ENCODE measurements around the gene GFOD2. TPM values are rescaled to one million over a fixed set of nuclear protein-coding genes. Genes with fewer than 3 reads are reported as not detected.

GFOD2 gene
- total RNA-seq, 2 experiments from 2014 or later: 12.5 to 14.2 TPM

DNA sequence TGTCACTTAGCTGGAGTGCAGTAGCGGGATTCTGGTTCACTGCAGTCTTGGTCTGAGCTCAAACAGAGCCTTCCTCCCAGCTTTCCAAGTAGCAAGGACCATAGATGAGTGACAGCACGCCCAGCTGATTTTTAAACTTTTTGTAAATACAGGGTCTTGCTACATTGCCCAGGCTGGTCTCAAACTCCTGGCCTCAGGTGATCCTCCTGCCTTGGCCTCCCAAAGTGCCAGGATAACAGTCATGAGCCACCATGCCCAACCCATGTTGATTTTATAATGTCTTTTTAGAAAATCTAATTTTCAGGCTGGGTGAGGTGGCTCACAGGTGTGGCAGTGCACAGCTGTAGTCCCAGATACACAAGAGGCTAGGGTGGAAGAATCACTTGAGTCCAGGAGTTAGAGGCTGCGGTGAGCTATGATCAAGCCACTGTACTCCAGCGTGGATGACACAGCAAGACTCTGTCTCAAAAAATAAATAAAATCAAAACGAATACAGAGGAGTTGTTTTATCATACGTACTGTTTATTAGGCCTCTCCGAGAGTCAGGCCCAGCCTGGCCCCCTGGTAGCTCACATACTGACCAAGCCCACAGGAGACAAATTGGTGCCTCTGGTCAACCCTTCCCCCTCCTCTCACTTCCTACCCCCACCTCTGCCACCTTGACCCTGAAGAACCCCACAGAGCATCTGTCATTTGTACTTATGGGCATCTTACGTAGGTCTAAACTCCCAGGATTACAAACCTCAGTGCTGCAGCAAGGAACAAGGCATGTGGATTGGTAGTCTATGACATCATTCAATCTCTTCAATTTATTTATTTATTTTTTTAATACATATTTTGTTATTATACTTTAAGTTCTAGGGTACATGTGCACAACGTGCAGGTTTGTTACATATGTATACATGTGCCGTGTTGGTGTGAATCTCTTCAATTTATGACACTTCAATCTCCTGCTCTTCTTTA, 38.9 kb downstream of the GFOD2 start:
- POLR2A ChIA-PET: interaction anchor here (0.7 to 1.1 kb wide), 2 partner anchors 47 to 254 kb away, joined by 3 read pairs; no protein-coding TSS in a partner anchor
- Mint-ChIP-seq H3K4me1 (no peaks in the 10 kb centered on the region), H3K27ac (no peak overlapping the region), H3K36me3 (no peaks in the 10 kb centered on the region), H3K27me3 (no peaks in the 10 kb centered on the region), H3K4me3 (no peak overlapping the region), H3K9me3 (no peaks in the 10 kb centered on the region)
- no peak for ATAC-seq (ENCODE audit: low read depth)
- no peak for DNase-seq

DNA sequence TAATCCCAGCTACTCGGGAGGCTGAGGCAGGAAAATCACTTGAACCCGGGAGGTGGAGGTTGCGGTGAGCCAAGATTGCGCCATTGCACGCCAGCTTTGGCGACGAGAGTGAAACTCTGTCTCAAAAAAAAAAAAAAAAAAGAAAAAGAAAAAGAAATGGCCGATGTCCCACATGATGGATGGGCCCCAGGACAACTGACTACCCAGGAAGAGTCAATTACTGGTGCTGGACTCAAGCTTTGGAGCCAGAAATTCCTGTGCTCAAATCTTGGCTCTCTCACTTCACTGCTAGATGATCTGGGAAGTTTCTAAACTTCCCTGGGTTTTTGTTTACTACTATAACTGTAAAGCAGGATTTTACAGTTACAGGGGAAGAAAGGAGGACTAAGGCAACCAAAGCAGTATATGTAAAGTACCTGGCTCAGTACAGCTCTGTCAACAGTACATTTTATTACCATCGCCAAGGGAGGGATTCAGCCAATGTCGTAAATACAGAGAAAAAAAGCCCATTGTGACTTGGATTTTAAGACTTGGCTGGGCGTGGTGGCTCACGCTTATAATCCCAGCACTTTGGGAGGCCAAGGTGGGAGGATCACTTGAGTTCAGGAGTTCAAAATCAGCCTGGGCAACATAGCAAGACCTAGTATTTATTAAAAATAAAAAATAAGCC, 40.6 kb downstream of the GFOD2 start:
- Mint-ChIP-seq H3K4me3 (no peak overlapping the region), H3K27me3 (no peaks in the 10 kb centered on the region), H3K9me3 (no peaks in the 10 kb centered on the region), H3K27ac (no peak overlapping the region), H3K36me3 (no peaks in the 10 kb centered on the region), H3K4me1 (no peaks in the 10 kb centered on the region)
- no peak for DNase-seq
- ATAC-seq (ENCODE audit: low read depth): no peak
- POLR2A ChIA-PET: interaction anchor here (0.7 kb wide), 1 partner anchor 154 kb away, joined by 4 read pairs; no protein-coding TSS in a partner anchor

DNA sequence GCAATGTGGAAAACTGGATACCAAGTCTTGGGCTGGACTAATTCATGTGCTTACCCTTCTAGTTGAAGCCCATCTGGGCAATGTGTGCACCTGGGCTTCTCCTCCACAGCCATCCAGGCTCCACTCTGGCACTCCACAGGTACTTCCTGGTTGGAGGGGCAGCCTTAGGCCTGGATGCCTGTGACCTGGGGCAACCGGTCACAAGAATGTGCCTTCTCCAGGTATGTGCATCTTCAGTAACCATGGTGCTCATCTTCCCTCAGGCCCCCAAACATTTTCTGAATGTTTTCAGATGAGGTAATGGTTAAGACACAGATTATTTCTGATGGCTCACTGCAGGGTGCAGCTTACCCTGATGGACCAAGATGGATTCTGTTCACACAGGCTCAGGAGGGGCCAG, 41.4 kb downstream of the GFOD2 start:
- H3K36me3 Mint-ChIP-seq: no peaks in the 10 kb centered on the region
- H3K9me3 Mint-ChIP-seq: no peaks in the 10 kb centered on the region
- no peak overlapping the region for H3K27ac Mint-ChIP-seq
- no peaks in the 10 kb centered on the region for H3K27me3 Mint-ChIP-seq
- H3K4me3 Mint-ChIP-seq: no peak overlapping the region
- POLR2A ChIA-PET: no interaction called here
- DNase-seq: no peak
- no peak for ATAC-seq (ENCODE audit: low read depth)
- H3K4me1 Mint-ChIP-seq: no peaks in the 10 kb centered on the region

DNA sequence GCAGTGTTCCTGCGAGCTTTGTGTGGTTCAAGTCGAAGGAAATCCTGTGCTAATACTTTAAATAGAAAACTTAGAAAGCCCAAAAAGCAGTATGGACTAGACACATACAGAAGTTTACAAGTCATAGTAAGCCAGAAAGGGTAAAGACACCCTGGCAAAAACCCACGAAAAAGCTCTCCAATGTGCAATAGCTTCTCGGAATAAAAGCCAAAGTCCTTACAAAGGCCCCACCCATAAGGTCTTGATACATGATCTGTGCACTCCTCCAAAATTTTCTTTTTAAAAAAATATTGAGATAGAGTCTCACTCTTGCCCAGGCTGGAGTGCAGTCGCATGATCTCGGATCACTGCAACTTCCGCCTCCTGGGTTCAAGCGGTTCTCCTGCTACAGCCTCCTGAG, 42.2 kb downstream of the GFOD2 start:
- H3K36me3 Mint-ChIP-seq: no peaks in the 10 kb centered on the region
- H3K9me3 Mint-ChIP-seq: no peaks in the 10 kb centered on the region
- H3K4me3 Mint-ChIP-seq: no peak overlapping the region
- H3K27ac Mint-ChIP-seq: no peak overlapping the region
- DNase-seq (no peak), ATAC-seq (ENCODE audit: low read depth) (no peak)
- no peaks in the 10 kb centered on the region for H3K27me3 Mint-ChIP-seq
- H3K4me1 Mint-ChIP-seq: peaks cover 3% of the 10 kb centered on the region
- POLR2A ChIA-PET: interaction anchor here (1.3 kb wide), 1 partner anchor 166 kb away, joined by 3 read pairs; no protein-coding TSS in a partner anchor

DNA sequence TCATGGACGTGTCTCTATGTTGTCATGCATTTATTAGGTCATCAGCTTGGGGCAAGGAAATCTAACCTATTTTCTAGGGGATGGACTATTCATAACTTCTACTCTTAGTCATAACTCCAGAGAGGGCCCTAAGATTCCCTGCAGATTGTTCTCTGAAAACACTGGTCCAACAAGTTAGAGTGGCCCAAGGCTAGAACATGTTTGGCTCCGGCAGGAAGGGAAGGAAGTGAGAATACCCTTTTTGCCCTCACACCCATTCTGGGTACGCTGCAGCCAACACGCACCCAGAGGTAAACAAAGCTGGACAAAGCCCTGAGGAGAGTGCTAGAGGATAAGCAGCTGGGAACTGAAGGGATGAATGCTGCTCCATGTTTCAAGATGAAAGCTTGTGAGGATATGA, 42.6 kb downstream of the GFOD2 start:
- Mint-ChIP-seq H3K9me3 (no peaks in the 10 kb centered on the region), H3K36me3 (no peaks in the 10 kb centered on the region), H3K27me3 (no peaks in the 10 kb centered on the region), H3K4me1 (peaks cover 3% of the 10 kb centered on the region), H3K4me3 (no peak overlapping the region), H3K27ac (no peak overlapping the region)
- DNase-seq: no peak
- ATAC-seq (ENCODE audit: low read depth): no peak
- POLR2A ChIA-PET: interaction anchor here (1.3 kb wide), 1 partner anchor 167 kb away, joined by 3 read pairs; no protein-coding TSS in a partner anchor

DNA sequence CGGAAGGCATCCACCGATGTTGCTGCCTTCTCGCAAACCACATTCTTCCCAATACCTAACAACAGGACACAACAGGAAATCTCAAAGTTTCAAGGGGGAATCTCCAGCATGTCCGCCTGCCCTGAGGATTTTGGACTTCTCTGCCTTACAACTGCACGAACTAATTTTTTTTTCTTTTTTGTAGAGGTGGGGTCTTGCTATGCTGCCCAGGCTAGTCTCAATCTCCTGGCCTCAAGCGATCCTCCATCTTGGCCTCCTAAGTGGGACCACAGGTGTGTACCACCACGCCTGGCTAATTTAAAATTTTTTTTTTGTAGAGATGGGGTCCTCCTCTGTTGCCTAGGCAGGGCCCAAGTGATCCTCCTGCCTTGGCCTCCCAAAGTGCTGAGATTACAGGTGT, 43.1 kb downstream of the GFOD2 start:
- DNase-seq (no peak), ATAC-seq (ENCODE audit: low read depth) (no peak)
- Mint-ChIP-seq H3K4me3 (no peak overlapping the region), H3K36me3 (no peaks in the 10 kb centered on the region), H3K27ac (no peak overlapping the region), H3K4me1 (peaks cover 3% of the 10 kb centered on the region), H3K27me3 (no peaks in the 10 kb centered on the region), H3K9me3 (no peaks in the 10 kb centered on the region)
- POLR2A ChIA-PET: interaction anchor here (1.3 kb wide), 1 partner anchor 167 kb away, joined by 3 read pairs; no protein-coding TSS in a partner anchor

DNA sequence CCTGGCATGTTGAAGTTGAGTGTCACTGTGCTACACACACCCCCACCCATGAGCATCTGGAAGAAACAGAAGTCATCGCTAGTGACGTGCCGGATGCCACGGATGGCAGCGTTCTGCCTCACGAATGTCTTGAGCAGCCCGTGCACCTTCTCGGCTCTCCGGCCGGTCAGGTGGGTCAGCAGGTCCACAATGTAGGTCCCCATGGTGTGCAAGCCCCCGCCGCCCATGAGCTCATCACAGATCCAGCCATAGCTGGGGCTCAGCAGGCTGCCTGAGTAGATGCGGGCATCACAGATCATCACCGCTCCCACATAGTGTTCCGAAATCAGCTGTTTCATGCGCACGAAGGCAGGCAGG, 43.6 kb downstream of the GFOD2 start:
- Mint-ChIP-seq H3K4me3 (no peak overlapping the region), H3K4me1 (peaks cover 3% of the 10 kb centered on the region), H3K36me3 (no peaks in the 10 kb centered on the region), H3K27me3 (no peaks in the 10 kb centered on the region), H3K27ac (no peak overlapping the region), H3K9me3 (no peaks in the 10 kb centered on the region)
- DNase-seq: no peak
- POLR2A ChIA-PET: interaction anchor here (1.3 kb wide), 1 partner anchor 168 kb away, joined by 3 read pairs; no protein-coding TSS in a partner anchor
- no peak for ATAC-seq (ENCODE audit: low read depth)

DNA sequence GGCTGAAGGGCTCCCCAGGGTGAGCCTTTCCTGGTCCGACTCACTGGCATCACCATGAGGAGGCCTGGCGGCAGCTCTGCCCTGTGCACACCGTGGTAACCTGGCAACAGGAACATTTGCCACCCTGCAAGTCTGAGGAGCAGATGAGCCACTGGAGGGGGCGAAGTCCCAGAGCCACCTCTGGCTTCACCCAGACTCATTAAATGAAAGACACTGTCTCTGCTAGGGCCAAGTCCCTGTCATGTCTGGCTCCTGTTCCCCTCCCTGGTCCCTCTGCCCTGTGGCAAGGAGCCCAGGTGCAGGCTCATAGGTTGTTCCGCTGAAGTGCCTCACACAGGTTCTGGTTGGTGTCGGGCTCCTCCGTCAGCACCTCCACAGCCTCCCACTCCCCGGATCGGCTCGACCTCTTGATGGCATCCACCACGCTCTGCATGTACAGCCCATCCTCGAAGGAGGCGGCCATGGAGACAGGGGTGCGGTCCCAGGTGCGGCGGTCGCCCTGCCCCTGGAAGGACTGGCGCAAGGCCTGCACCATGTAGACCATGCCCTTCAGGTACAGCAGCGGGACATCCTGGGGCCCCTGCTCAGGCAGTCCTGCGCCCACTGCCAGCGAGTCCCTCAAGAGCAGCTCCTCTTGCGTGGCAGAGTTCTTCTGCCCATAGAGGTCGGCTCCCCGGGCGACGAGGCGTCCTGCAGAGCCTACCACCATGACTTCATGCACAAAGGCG, 44.1 kb downstream of the GFOD2 start:
- no peaks in the 10 kb centered on the region for H3K36me3 Mint-ChIP-seq
- ATAC-seq (ENCODE audit: low read depth) (no peak), DNase-seq (no peak)
- no peaks in the 10 kb centered on the region for H3K9me3 Mint-ChIP-seq
- POLR2A ChIA-PET: no interaction called here
- H3K27me3 Mint-ChIP-seq: no peaks in the 10 kb centered on the region
- no peak overlapping the region for H3K4me3 Mint-ChIP-seq
- peaks cover 3% of the 10 kb centered on the region for H3K4me1 Mint-ChIP-seq
- H3K27ac Mint-ChIP-seq: no peak overlapping the region

DNA sequence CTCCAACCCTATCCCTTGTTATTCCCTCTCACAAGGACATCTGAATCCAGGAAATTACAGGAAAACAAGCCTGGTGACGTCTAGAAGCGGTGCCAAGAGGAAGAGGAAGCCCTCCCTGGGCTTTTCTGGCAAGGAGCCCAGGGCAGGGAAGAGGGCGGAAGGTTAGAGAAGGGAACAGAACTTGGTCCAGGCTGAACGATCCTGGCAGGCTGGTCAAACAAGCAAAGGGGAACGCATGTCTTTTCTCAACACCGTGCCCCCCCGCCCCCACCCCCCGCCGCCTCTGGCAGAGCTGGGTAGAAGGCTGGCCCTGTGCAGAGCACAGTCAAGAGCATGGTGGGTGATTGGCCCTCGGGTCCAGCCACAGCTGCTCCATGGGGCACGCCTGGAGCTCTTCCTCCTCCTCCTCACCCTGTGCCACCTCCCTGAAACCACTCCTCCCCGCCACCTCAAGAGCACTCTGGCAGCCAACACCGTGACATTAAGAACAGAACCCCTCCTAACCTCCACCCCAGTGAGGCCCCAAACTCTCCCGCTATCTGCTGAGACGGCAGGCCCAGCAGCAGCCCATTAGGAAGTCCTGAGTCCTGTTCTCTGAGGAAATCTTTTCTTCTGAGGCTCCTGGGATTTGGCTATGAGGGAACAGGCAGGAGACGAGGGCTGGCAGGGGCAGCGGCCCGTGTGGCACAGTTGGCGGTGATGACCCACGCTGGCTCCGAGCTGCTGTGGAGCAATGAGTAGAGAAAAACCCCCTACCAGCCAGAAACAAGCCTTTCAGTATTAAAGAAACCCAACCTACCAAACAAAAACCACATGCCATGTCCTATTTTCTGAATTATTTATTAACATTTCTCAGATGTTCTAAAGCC, 45.2 kb downstream of the GFOD2 start:
- Mint-ChIP-seq H3K4me3 (no peak overlapping the region), H3K27ac (no peak overlapping the region), H3K27me3 (no peaks in the 10 kb centered on the region), H3K36me3 (no peaks in the 10 kb centered on the region), H3K9me3 (no peaks in the 10 kb centered on the region), H3K4me1 (peaks cover 3% of the 10 kb centered on the region)
- ATAC-seq (ENCODE audit: low read depth) (no peak), DNase-seq (no peak)
- POLR2A ChIA-PET: no interaction called here

DNA sequence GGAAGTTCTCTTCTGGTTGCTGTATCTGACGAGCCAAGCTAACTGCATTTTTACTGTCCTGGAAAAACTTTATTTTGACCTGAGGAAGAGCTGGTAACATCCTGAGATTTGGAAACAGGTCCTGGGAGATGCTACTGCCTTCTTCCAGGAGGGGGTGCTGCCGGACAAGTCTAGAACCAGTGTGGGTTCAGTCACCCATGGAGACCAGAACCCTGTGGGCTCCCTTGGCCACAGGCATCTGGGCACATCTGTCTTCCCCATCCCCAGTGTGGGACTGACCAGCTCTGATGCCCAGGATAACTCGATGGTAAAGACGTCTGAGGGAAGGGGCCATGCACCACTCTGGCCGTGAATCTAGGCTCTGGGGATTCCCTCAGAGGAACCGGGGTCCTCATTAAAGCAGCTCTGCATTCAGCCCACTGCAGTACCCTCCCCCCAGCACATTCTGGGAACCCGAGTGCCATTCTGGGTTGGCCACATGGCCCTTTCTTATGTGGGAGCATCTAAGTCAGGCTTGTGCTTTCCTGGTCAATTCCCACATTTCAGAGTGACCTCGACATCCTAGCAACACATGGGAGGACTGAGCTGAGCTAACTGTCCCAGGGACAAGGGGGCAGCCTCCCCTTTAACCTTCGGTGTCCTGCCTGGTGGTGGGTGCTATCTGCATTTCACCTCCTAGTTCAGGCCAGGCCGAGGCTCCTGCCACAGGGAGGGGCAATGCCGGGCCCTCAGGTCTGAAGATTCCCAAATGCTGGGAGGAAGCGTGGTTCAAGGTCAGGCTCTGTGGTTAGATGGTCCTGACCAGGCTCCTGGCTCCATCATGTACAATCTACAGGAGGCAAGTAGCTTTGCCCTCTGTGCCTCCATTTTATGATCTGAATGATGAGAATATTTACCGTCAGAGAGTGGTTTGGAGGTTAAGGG, 46.1 kb downstream of the GFOD2 start:
- peaks cover 4% of the 10 kb centered on the region for H3K4me1 Mint-ChIP-seq
- no peaks in the 10 kb centered on the region for H3K36me3 Mint-ChIP-seq
- no peak overlapping the region for H3K4me3 Mint-ChIP-seq
- no peaks in the 10 kb centered on the region for H3K9me3 Mint-ChIP-seq
- POLR2A ChIA-PET: interaction anchor here (1.0 kb wide), 1 partner anchor 200 kb away, joined by 3 read pairs; the partner anchor contains the start of gene EDC4
- DNase-seq: peak; percentile 65
- H3K27ac Mint-ChIP-seq: no peak overlapping the region
- H3K27me3 Mint-ChIP-seq: no peaks in the 10 kb centered on the region
- peak; percentile 21 for ATAC-seq (ENCODE audit: low read depth)

DNA sequence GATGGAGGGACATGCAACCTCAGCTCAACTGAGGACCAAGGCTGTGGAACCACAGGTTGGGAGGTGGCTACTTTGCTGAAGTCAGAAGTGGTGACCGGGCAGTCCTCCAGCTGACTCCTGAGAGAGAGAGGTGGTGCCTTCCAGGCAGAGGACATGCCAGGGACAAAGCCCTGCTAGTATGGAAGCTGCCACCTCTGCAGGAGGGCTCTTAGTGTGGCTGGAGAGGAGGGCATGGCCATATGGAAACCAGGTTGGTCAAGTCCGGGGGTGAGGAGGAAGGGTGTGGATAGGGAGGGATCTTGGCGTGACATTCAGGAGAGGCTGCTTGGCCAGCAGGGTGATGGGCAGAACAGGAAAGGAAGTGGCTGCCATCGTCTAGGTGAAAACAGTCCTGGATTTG, 46.8 kb downstream of the GFOD2 start:
- ATAC-seq (ENCODE audit: low read depth) (no peak), DNase-seq (no peak)
- POLR2A ChIA-PET: interaction anchor here (1.0 kb wide), 1 partner anchor 201 kb away, joined by 3 read pairs; the partner anchor contains the start of gene EDC4
- peaks cover 5% of the 10 kb centered on the region for H3K4me1 Mint-ChIP-seq
- no peak overlapping the region for H3K4me3 Mint-ChIP-seq
- no peaks in the 10 kb centered on the region for H3K27me3 Mint-ChIP-seq
- H3K9me3 Mint-ChIP-seq: no peaks in the 10 kb centered on the region
- no peaks in the 10 kb centered on the region for H3K36me3 Mint-ChIP-seq
- no peak overlapping the region for H3K27ac Mint-ChIP-seq

Data from activated naive CD8-positive, alpha-beta T cell treated with anti-CD3 and anti-CD28 coated beads, Interleukin-2, amount 10 ng/mL, durations not matched to agents 7 days and 5 days (primary cell).